ENCODE measurements around the gene MSX1. TPM values are rescaled to one million over a fixed set of nuclear protein-coding genes. Genes with fewer than 3 reads are reported as not detected.

The MSX1 gene
- total and polyA plus RNA-seq, 2 of the 13 experiments (the other 11 are each of a cell fraction or from before 2014, with no cell fraction given): 12.1 to 14.9 TPM

DNA sequence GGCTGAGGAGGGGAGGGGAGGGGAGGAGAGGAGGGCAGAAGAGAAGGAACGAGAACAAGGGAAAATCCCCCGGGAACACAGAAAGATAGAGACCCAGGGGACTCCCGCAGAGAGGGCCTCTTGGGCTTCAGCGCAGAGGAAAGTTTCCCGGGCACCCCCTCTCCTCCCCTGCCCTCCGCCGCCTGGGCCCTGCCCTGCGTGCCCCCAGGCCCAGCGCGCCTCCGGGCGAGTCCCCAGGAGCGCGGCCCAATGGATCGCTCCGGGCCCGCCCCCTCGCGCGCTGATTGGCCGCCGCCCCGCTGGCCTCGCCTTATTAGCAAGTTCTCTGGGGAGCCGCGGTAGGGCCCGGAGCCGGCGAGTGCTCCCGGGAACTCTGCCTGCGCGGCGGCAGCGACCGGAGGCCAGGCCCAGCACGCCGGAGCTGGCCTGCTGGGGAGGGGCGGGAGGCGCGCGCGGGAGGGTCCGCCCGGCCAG lies at the start of gene MSX1 (continued):
- TF ChIP-seq SRSF4 (IDR thresholded peaks at IDR 0.05; ENCODE audit: low read depth, low read length, poor library complexity, severe bottlenecking): no peak
- TF ChIP-seq IRF2 (CRISPR knock-in tag; IDR thresholded peaks at IDR 0.05): no peak
- TF ChIP-seq ZNF546 (CRISPR knock-in tag; conservative IDR thresholded peaks at IDR 0.05): no peak
- TF ChIP-seq, protein P1, sequence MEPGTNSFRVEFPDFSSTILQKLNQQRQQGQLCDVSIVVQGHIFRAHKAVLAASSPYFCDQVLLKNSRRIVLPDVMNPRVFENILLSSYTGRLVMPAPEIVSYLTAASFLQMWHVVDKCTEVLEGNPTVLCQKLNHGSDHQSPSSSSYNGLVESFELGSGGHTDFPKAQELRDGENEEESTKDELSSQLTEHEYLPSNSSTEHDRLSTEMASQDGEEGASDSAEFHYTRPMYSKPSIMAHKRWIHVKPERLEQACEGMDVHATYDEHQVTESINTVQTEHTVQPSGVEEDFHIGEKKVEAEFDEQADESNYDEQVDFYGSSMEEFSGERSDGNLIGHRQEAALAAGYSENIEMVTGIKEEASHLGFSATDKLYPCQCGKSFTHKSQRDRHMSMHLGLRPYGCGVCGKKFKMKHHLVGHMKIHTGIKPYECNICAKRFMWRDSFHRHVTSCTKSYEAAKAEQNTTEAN (CRISPR knock-in tag; conservative IDR thresholded peaks at IDR 0.05): no peak
- TF ChIP-seq, protein P2, sequence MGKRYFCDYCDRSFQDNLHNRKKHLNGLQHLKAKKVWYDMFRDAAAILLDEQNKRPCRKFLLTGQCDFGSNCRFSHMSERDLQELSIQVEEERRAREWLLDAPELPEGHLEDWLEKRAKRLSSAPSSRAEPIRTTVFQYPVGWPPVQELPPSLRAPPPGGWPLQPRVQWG (CRISPR knock-in tag; IDR thresholded peaks at IDR 0.05; ENCODE audit: borderline replicate concordance, low read depth): no peak
- TF ChIP-seq, protein P3, sequence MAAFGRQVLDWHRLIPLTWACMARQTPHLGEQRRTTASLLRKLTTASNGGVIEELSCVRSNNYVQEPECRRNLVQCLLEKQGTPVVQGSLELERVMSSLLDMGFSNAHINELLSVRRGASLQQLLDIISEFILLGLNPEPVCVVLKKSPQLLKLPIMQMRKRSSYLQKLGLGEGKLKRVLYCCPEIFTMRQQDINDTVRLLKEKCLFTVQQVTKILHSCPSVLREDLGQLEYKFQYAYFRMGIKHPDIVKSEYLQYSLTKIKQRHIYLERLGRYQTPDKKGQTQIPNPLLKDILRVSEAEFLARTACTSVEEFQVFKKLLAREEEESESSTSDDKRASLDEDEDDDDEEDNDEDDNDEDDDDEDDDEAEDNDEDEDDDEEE (CRISPR knock-in tag; IDR thresholded peaks at IDR 0.05): no peak
- TF ChIP-seq SAFB2 (CRISPR knock-in tag; IDR thresholded peaks at IDR 0.05; ENCODE audit: borderline replicate concordance, low read depth): no peak
- TF ChIP-seq, protein P4, sequence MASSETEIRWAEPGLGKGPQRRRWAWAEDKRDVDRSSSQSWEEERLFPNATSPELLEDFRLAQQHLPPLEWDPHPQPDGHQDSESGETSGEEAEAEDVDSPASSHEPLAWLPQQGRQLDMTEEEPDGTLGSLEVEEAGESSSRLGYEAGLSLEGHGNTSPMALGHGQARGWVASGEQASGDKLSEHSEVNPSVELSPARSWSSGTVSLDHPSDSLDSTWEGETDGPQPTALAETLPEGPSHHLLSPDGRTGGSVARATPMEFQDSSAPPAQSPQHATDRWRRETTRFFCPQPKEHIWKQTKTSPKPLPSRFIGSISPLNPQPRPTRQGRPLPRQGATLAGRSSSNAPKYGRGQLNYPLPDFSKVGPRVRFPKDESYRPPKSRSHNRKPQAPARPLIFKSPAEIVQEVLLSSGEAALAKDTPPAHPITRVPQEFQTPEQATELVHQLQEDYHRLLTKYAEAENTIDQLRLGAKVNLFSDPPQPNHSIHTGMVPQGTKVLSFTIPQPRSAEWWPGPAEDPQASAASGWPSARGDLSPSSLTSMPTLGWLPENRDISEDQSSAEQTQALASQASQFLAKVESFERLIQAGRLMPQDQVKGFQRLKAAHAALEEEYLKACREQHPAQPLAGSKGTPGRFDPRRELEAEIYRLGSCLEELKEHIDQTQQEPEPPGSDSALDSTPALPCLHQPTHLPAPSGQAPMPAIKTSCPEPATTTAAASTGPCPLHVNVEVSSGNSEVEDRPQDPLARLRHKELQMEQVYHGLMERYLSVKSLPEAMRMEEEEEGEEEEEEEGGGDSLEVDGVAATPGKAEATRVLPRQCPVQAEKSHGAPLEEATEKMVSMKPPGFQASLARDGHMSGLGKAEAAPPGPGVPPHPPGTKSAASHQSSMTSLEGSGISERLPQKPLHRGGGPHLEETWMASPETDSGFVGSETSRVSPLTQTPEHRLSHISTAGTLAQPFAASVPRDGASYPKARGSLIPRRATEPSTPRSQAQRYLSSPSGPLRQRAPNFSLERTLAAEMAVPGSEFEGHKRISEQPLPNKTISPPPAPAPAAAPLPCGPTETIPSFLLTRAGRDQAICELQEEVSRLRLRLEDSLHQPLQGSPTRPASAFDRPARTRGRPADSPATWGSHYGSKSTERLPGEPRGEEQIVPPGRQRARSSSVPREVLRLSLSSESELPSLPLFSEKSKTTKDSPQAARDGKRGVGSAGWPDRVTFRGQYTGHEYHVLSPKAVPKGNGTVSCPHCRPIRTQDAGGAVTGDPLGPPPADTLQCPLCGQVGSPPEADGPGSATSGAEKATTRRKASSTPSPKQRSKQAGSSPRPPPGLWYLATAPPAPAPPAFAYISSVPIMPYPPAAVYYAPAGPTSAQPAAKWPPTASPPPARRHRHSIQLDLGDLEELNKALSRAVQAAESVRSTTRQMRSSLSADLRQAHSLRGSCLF (CRISPR knock-in tag; IDR thresholded peaks at IDR 0.05; ENCODE audit: borderline replicate concordance): no peak
- no peak for TF ChIP-seq HOXD1 (CRISPR knock-in tag; IDR thresholded peaks at IDR 0.05)
- no peak for TF ChIP-seq MBNL3 (CRISPR knock-in tag; conservative IDR thresholded peaks at IDR 0.05)
- TF ChIP-seq ZNF451 (CRISPR knock-in tag; IDR thresholded peaks at IDR 0.05): no peak
- no peak for TF ChIP-seq ZNF746 (CRISPR knock-in tag; IDR thresholded peaks at IDR 0.05)
- TF ChIP-seq KDM5A (IDR thresholded peaks at IDR 0.05; ENCODE audit: borderline replicate concordance, low read length): no peak
- no peak for TF ChIP-seq NFRKB (IDR thresholded peaks at IDR 0.05)
- TF ChIP-seq NFKB2 (CRISPR knock-in tag; IDR thresholded peaks at IDR 0.05; ENCODE audit: borderline replicate concordance): peak; percentile 49; the same call in 1 of the 2 replicates
- TF ChIP-seq NCOA1 (CRISPR knock-in tag; IDR thresholded peaks at IDR 0.05): no peak
- TF ChIP-seq RORA (CRISPR knock-in tag; IDR thresholded peaks at IDR 0.05): no peak
- no peak for TF ChIP-seq NR3C1 (CRISPR knock-in tag; IDR thresholded peaks at IDR 0.05)
- TF ChIP-seq ZNF263 (CRISPR knock-in tag; IDR thresholded peaks at IDR 0.05): peak; percentile 91
- TF ChIP-seq HMG20B (CRISPR knock-in tag; conservative IDR thresholded peaks at IDR 0.05): no peak
- no peak for TF ChIP-seq ATF7 (IDR thresholded peaks at IDR 0.05)
- TF ChIP-seq ATF7 (CRISPR knock-in tag; IDR thresholded peaks at IDR 0.05): no peak
- TF ChIP-seq NFIB (CRISPR knock-in tag; IDR thresholded peaks at IDR 0.05; ENCODE audit: borderline replicate concordance): no peak
